PC-3 (cell line): ENCODE measurements around the gene SNTG2. TPM values are rescaled to one million over a fixed set of nuclear protein-coding genes. Genes with fewer than 3 reads are reported as not detected.

Experiments used
- ATAC-seq: fragments of 200-7000 bp; cut with Tn5 transposase; 2 replicates; pipeline ENCODE4 v1.9.1; 2020; ENCODE audit warnings: mild to moderate bottlenecking, moderate library complexity
- BruUV-seq: library from RNA; stranded (reverse); fragments of 400-500 nt; replicated peaks from 2 replicates; lab custom pipeline; 2021; lab: Mats Ljungman, UMichigan
- CTCF ChIA-PET: fragments of 300-600 bp; sonication (Branson Sonifier 250); formaldehyde crosslinking; loops from one replicate; lab custom pipeline; 2022; ENCODE audit warnings: antibody characterized with exemption; lab: Charles Lee
- POLR2A ChIA-PET: fragments of 300-600 bp; sonication (Branson Sonifier 250); formaldehyde crosslinking; loops from one replicate; lab custom pipeline; 2022; ENCODE audit warnings: antibody characterized with exemption; ENCODE audit not compliant: unreplicated experiment; lab: Charles Lee
- DNase-seq: peaks from one replicate; pipeline ENCODE4 v3.0.0-alpha.2; 2015
- H2AFZ ChIP-seq: fragments of 300-600 bp; sonication (generic); 2 replicates; pipeline ENCODE4 v1.6.0; 2016; ENCODE audit warnings: antibody characterized with exemption, low read length
- H3F3A ChIP-seq: fragments of 300-600 bp; sonication (generic); one replicate; pipeline ENCODE4 v1.6.0; 2017; ENCODE audit warnings: antibody characterized with exemption, low read length, control low read depth, mild to moderate bottlenecking; ENCODE audit not compliant: unreplicated experiment
- H3K27ac ChIP-seq: fragments of 300-600 bp; sonication (generic); 2 replicates; pipeline ENCODE4 v1.5.1; 2016; ENCODE audit warnings: mild to moderate bottlenecking, low read length
- H3K27me3 ChIP-seq: fragments of 300-600 bp; sonication (generic); 2 replicates; pipeline ENCODE4 v1.6.1; 2016; ENCODE audit warnings: low read length, mixed read lengths
- H3K36me3 ChIP-seq: fragments of 300-600 bp; sonication (generic); 2 replicates; pipeline ENCODE4 v1.6.1; 2016; ENCODE audit warnings: low read depth, mixed run types, low read length, mixed read lengths
- H3K4me1 ChIP-seq: fragments of 300-600 bp; sonication (generic); 2 replicates; pipeline ENCODE4 v1.5.1; 2016; ENCODE audit warnings: low read length; ENCODE audit not compliant: insufficient read depth
- H3K4me2 ChIP-seq: fragments of 300-600 bp; sonication (generic); 2 replicates; pipeline ENCODE4 v1.6.0; 2016; ENCODE audit warnings: low read length
- H3K4me3 ChIP-seq: fragments of 300-600 bp; sonication (generic); 2 replicates; pipeline ENCODE4 v1.5.1; 2016; ENCODE audit warnings: mild to moderate bottlenecking, low read length, mixed read lengths
- H3K79me2 ChIP-seq: fragments of 300-600 bp; sonication (generic); 2 replicates; pipeline ENCODE4 v1.6.1; 2017; ENCODE audit warnings: low read length, mixed read lengths
- H3K9ac ChIP-seq: fragments of 300-600 bp; sonication (generic); 2 replicates; pipeline ENCODE4 v1.6.0; 2016; ENCODE audit warnings: mild to moderate bottlenecking, low read length
- H3K9me2 ChIP-seq: fragments of 300-600 bp; sonication (generic); replicated peaks from 2 replicates; pipeline ENCODE4 v1.6.1; 2016; ENCODE audit warnings: mixed run types, low read length, mixed read lengths
- H3K9me3 ChIP-seq: fragments of 300-600 bp; sonication (generic); 2 replicates; pipeline ENCODE4 v1.6.1; 2016; ENCODE audit warnings: low read length, mixed read lengths
- H4K20me1 ChIP-seq: fragments of 300-600 bp; sonication (generic); 2 replicates; pipeline ENCODE4 v1.6.1; 2016; ENCODE audit warnings: low read length, mixed read lengths
- CTCF ChIP-seq: fragments of 300-600 bp; sonication (generic); conservative IDR thresholded peaks from 2 replicates; pipeline ENCODE4 v1.5.1; 2017; ENCODE audit warnings: antibody characterized with exemption, low read depth, mild to moderate bottlenecking, low read length
- EZH2 ChIP-seq: fragments of 300-600 bp; sonication (generic); IDR thresholded peaks from one replicate; pipeline ENCODE4 v1.6.1; 2017; ENCODE audit warnings: antibody characterized with exemption, mild to moderate bottlenecking, low read length; ENCODE audit not compliant: unreplicated experiment
- EZH2phosphoT487 ChIP-seq: fragments of 300-600 bp; sonication (generic); IDR thresholded peaks from 2 replicates; pipeline ENCODE4 v1.6.1; 2018; ENCODE audit warnings: mild to moderate bottlenecking, antibody characterized with exemption, low read length, borderline replicate concordance
- intact Hi-C: fragments of 100-400 bp; cut with micrococcal nuclease; formaldehyde crosslinking; loops from 2 replicates; pipeline ENCODE4 v1.9.0; 2023
- total RNA-seq: library from RNA; depleted of rRNA; stranded (reverse); fragments of >200 nt; gene quantifications from 2 replicates; pipeline ENCODE4 v1.2.3, GENCODE V29; 2014

The SNTG2 gene
- total RNA-seq, 1 experiment from 2014 or later = not detected

GRCh38 chr2:1318366-1319009 lies 367.8 kb downstream of the SNTG2 start:
- H3K9me2 ChIP-seq = no peaks in the 10 kb centered on the region
- no peaks in the 10 kb centered on the region for H3K9me3 ChIP-seq
- H3K79me2 ChIP-seq = no peaks in the 10 kb centered on the region
- H3K9ac ChIP-seq = no peak overlapping the region
- no peak overlapping the region for H2AFZ ChIP-seq
- H3K4me3 ChIP-seq = no peak overlapping the region
- no peaks in the 10 kb centered on the region for H3K36me3 ChIP-seq
- no peaks in the 10 kb centered on the region for H4K20me1 ChIP-seq
- no peaks in the 10 kb centered on the region for H3F3A ChIP-seq
- H3K27me3 ChIP-seq = peaks cover 61% of the 10 kb centered on the region
- CTCF ChIA-PET = no interaction called here
- H3K4me1 ChIP-seq = no peaks in the 10 kb centered on the region
- intact Hi-C loops = no loop called here
- POLR2A ChIA-PET = no interaction called here
- ATAC-seq (no peak), DNase-seq (no peak)
- no TSS peak for BruUV-seq
- no peak overlapping the region for H3K4me2 ChIP-seq
- no peak overlapping the region for H3K27ac ChIP-seq
- TF ChIP-seq EZH2 = no peak
- TF ChIP-seq EZH2phosphoT487 = no peak
- TF ChIP-seq CTCF = no peak

GRCh38 chr2:1319393-1319792 lies 368.7 kb downstream of the SNTG2 start:
- Histone ChIP-seq H3K27ac (no peak overlapping the region), H3K9me2 (no peaks in the 10 kb centered on the region), H3K9me3 (no peaks in the 10 kb centered on the region), H3F3A (no peaks in the 10 kb centered on the region), H3K4me1 (no peaks in the 10 kb centered on the region), H3K4me3 (no peak overlapping the region), H2AFZ (no peak overlapping the region), H3K36me3 (no peaks in the 10 kb centered on the region), H3K9ac (no peak overlapping the region), H3K4me2 (no peak overlapping the region), H3K27me3 (peaks cover 52% of the 10 kb centered on the region), H3K79me2 (no peaks in the 10 kb centered on the region), H4K20me1 (no peaks in the 10 kb centered on the region)
- DNase-seq (no peak), ATAC-seq (no peak)
- CTCF ChIA-PET = no interaction called here
- TF ChIP-seq EZH2phosphoT487 = no peak
- TF ChIP-seq EZH2 = no peak
- TF ChIP-seq CTCF = no peak
- POLR2A ChIA-PET = no interaction called here
- intact Hi-C loops = no loop called here
- no TSS peak for BruUV-seq

- TF ChIP-seq EZH2 (no peak), CTCF (no peak), EZH2phosphoT487 (no peak)
- ATAC-seq (no peak), DNase-seq (no peak)
- H3K9ac ChIP-seq = no peak overlapping the region
- no peak overlapping the region for H2AFZ ChIP-seq
- no peak overlapping the region for H3K4me3 ChIP-seq
- H4K20me1 ChIP-seq = no peaks in the 10 kb centered on the region
- H3F3A ChIP-seq = no peaks in the 10 kb centered on the region
- H3K79me2 ChIP-seq = no peaks in the 10 kb centered on the region
- H3K36me3 ChIP-seq = no peaks in the 10 kb centered on the region
- no peaks in the 10 kb centered on the region for H3K9me2 ChIP-seq
- no TSS peak for BruUV-seq
- H3K9me3 ChIP-seq = no peaks in the 10 kb centered on the region
- H3K4me1 ChIP-seq = no peaks in the 10 kb centered on the region
- CTCF ChIA-PET = no interaction called here
- H3K27me3 ChIP-seq = peaks cover 39% of the 10 kb centered on the region
- POLR2A ChIA-PET = no interaction called here
- no peak overlapping the region for H3K27ac ChIP-seq
- no peak overlapping the region for H3K4me2 ChIP-seq
- intact Hi-C loops = no loop called here
Observed at GRCh38 chr2:1321321-1321720, 370.7 kb downstream of the SNTG2 start.
